ENCODE data around the gene RTEL1. TPM values are rescaled to one million over a fixed set of nuclear protein-coding genes. Genes with fewer than 3 reads are reported as not detected.

Gene RTEL1
- total RNA-seq, 1 donor from 2014 or later, result 17.7 TPM

DNA sequence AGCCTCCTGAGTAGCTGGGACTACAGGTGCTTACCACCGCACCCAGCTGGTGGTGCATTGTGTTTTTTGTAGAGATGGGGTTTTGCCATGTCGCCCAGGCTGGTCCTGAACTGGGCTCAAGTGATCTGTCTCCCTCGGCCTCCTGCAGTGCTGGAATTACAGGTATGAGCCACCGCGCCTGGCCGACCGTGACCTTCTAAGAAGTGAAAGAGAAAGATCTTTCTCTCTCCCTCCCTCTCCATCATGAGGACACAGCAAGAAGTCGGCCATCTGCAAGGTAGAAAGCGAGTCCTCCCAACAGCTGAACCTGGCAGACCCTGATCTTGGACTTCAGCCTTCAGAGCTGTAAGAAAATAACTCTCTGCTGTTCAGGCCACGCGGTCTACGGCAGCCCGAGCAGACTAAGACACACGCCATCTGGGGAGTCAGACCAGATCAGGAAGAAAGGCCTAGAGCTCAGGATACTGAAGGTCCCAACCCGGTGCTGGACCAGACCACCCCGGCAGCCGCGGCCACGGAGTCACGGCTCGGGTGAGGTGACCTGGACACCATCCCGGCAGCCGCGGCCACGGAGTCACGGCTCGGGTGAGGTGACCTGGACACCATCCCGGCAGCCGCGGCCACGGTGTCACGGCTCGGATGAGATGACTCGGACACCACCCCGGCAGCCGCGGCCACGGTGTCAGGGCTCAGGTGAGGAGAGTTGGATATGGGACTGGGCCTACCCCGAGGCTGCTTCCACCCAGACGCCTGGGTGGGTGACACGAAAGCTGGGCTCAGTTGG, 40.8 kb upstream of the RTEL1 start:
- Histone ChIP-seq H3K4me1 (no peaks in the 10 kb centered on the region), H3K9me3 (no peaks in the 10 kb centered on the region), H3K27ac (no peak overlapping the region), H3K4me3 (no peak overlapping the region), H3K27me3 (no peaks in the 10 kb centered on the region), H3K36me3 (peaks cover 0 to 39% of the 10 kb centered on the region in 2 donors)
- TF ChIP-seq, protein P1, sequence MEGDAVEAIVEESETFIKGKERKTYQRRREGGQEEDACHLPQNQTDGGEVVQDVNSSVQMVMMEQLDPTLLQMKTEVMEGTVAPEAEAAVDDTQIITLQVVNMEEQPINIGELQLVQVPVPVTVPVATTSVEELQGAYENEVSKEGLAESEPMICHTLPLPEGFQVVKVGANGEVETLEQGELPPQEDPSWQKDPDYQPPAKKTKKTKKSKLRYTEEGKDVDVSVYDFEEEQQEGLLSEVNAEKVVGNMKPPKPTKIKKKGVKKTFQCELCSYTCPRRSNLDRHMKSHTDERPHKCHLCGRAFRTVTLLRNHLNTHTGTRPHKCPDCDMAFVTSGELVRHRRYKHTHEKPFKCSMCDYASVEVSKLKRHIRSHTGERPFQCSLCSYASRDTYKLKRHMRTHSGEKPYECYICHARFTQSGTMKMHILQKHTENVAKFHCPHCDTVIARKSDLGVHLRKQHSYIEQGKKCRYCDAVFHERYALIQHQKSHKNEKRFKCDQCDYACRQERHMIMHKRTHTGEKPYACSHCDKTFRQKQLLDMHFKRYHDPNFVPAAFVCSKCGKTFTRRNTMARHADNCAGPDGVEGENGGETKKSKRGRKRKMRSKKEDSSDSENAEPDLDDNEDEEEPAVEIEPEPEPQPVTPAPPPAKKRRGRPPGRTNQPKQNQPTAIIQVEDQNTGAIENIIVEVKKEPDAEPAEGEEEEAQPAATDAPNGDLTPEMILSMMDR (IDR thresholded peaks at IDR 0.05), result no peak
- TF ChIP-seq POLR2AphosphoS5 (IDR thresholded peaks at IDR 0.05; ENCODE audit: insufficient read depth in 1 of 2, low read depth in 1 of 2) (no peak), POLR2A (IDR thresholded peaks at IDR 0.05) (no peak)
- no peak for DNase-seq (ENCODE audit: extremely low spot score in 2 of 2)
- intact Hi-C loops (cut with DNase I), result no loop called here

DNA sequence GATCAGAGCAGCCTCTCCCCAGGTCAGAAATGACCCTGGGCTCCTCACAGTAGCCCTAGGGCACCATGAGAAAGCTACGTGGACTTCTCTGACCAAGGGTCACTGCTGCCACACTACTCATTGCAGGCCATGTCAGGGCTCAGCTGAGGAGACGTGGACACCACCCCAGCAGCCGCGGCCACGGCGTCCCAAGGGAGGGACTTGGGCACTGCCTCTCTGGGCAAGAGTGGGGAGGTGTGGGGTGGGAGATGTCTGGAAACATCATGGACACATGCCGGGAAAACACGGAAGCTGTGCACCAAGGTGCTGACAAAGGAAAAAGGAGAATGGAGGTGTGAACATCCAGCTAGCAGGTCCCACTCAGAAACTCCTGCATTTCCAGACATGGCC, 40.2 kb upstream of the RTEL1 start:
- H3K36me3 ChIP-seq, result peaks cover 0 to 39% of the 10 kb centered on the region in 2 donors
- intact Hi-C loops (cut with DNase I), result no loop called here

DNA sequence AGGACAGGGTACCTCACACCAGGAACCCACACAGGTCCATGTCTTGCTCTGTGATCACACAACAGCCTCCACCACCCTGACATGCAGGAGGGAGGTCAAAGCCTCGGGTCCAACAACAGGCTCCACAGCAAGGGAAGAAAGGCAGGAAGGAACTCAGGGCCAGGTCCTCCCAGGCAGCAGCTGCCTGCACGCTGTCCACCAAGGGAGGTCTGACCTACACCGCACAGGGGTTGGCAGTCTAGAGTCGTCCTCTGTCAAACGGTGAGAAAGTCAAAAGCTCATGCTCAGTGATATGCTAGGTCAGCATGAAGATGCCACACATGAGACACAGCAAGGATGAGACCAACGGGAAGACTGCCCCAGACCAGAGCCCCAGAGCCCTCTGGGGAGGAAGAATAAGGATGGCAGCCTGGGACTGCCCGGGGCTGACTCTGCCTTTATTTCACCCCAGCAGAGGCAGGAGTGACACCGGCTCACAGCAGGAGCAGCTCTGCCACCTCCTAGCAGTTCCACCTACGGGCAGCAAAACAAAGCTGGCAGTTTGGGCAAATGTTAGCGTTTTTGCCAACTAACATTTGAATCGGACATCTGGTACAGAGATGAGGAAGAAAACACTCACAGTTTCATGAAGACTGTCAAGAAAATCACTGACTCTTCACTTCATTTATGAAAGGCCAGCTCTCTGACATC, 39.7 kb upstream of the RTEL1 start:
- H3K4me1 ChIP-seq, result no peaks in the 10 kb centered on the region
- TF ChIP-seq, protein P1 (IDR thresholded peaks at IDR 0.05), result no peak
- TF ChIP-seq POLR2A (IDR thresholded peaks at IDR 0.05) (no peak), POLR2AphosphoS5 (IDR thresholded peaks at IDR 0.05; ENCODE audit: insufficient read depth in 1 of 2, low read depth in 1 of 2) (no peak)
- intact Hi-C loops (cut with DNase I), result no loop called here
- no peaks in the 10 kb centered on the region for H3K27me3 ChIP-seq
- peaks cover 0 to 39% of the 10 kb centered on the region in 2 donors for H3K36me3 ChIP-seq
- DNase-seq (ENCODE audit: extremely low spot score in 2 of 2), result no peak
- H3K27ac ChIP-seq, result no peak overlapping the region
- H3K4me3 ChIP-seq, result no peak overlapping the region
- no peaks in the 10 kb centered on the region for H3K9me3 ChIP-seq

More for the DNA sequence above, 40.2 kb upstream of the RTEL1 start:
- TF ChIP-seq POLR2AphosphoS5 (IDR thresholded peaks at IDR 0.05; ENCODE audit: insufficient read depth in 1 of 2, low read depth in 1 of 2) (no peak), POLR2A (IDR thresholded peaks at IDR 0.05) (no peak)
- TF ChIP-seq, protein P1 (IDR thresholded peaks at IDR 0.05), result no peak
- no peaks in the 10 kb centered on the region for H3K4me1 ChIP-seq
- H3K9me3 ChIP-seq, result no peaks in the 10 kb centered on the region
- H3K27ac ChIP-seq, result no peak overlapping the region
- H3K4me3 ChIP-seq, result no peak overlapping the region
- no peaks in the 10 kb centered on the region for H3K27me3 ChIP-seq
- DNase-seq (ENCODE audit: extremely low spot score in 2 of 2), result no peak

DNA sequence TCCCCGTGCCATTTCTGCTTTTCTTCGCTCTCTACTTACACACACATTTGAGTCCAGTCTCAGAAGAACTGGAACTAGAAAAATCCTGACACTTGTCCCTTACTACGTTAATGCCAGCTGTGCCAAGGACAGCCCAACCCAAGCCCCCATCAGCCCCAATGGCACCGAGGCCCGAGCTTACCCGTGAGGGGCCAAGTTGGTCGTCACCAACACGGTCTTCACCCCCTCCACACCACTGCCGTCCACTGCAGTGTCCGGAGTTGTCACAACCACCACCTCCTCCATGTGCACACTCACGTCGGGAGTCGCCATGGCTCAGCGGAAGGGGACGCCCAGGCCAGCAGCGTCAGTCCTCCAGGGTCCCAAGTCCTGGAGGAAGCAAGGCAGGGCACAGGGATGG, 39.0 kb upstream of the RTEL1 start:
- H3K36me3 ChIP-seq, result peaks cover 0 to 39% of the 10 kb centered on the region in 2 donors
- no peak overlapping the region for H3K27ac ChIP-seq
- no peak for DNase-seq (ENCODE audit: extremely low spot score in 2 of 2)
- no peaks in the 10 kb centered on the region for H3K9me3 ChIP-seq
- no peaks in the 10 kb centered on the region for H3K4me1 ChIP-seq
- intact Hi-C loops (cut with DNase I), result no loop called here
- TF ChIP-seq POLR2AphosphoS5 (IDR thresholded peaks at IDR 0.05; ENCODE audit: insufficient read depth in 1 of 2, low read depth in 1 of 2) (no peak), POLR2A (IDR thresholded peaks at IDR 0.05) (no peak)
- TF ChIP-seq, protein P1 (IDR thresholded peaks at IDR 0.05), result no peak
- no peaks in the 10 kb centered on the region for H3K27me3 ChIP-seq
- H3K4me3 ChIP-seq, result no peak overlapping the region

DNA sequence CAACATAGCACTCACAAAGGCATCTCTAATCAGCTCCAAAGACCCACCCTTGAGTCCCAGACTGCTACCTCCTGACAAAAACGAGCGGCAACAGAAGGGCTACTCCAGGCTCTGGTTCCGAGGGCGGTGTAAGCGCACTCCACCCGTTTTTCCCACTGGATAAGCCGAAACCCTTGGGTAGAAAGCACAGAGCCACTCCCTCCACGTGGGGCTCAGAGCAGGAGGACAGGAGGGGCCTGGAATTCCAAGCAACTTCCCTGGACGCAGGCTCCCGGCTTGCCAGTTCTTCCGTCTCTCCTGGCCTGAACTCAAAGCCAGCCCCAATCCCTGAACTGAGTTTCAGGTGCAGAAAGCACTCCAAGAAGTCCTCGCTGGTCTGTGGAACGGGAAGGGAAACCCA, 38.6 kb upstream of the RTEL1 start:
- intact Hi-C loops (cut with DNase I), result no loop called here
- Histone ChIP-seq H3K9me3 (no peaks in the 10 kb centered on the region), H3K4me1 (peaks cover 2% of the 10 kb centered on the region), H3K27me3 (no peaks in the 10 kb centered on the region), H3K36me3 (peaks cover 0 to 39% of the 10 kb centered on the region in 2 donors), H3K4me3 (no peak overlapping the region), H3K27ac (no peak overlapping the region)
- no peak for TF ChIP-seq POLR2AphosphoS5 (IDR thresholded peaks at IDR 0.05; ENCODE audit: insufficient read depth in 1 of 2, low read depth in 1 of 2)
- TF ChIP-seq POLR2A (IDR thresholded peaks at IDR 0.05), result no peak
- TF ChIP-seq, protein P1 (IDR thresholded peaks at IDR 0.05), result no peak
- no peak for DNase-seq (ENCODE audit: extremely low spot score in 2 of 2)
